ENCODE results near the gene DDB1.

DDB1 gene

DNA sequence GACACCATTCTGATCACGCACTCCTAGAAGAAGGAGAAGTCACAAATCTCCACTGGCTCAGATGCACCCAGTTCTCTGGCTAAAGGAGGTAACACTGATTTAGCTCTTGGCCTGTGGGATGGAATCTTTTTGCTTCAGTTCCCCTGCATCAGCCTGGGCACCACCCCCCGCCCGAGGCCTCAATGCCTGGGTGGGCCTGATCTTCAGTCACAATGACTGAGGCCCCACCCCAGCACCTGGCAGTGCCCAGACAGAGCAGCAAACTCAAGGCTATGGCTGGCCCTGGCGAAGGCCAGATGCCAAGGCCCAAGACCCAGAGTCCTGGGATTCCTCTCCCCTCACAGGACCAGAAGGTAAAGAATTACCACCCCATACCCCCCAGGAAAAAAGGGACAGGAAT, 23.8 kb upstream of the DDB1 start:
- no peak for DNase-seq (ENCODE audit: low read depth in 1 of 2, low spot score in 1 of 2)

DNA sequence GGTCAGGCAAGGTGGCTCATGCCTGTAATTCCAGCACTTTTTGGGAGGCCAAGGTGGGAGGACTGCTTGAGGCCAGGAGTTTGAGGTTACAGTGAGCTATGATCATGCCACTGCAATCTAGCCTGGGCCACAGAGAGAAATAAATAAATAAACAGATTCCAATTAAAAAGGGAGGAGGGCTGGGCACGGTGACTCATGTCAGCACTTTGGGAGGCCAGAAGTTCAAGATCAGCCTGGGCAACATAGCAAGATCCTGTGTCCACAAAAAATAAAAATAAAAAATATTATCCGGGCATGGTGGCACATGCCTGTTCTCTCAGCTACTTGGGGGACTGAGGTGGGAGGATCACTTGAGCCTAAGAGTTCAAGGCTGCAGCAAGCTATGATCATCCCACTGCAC, 21.3 kb upstream of the DDB1 start:
- DNase-seq (ENCODE audit: low read depth in 1 of 2, low spot score in 1 of 2): no peak

DNA sequence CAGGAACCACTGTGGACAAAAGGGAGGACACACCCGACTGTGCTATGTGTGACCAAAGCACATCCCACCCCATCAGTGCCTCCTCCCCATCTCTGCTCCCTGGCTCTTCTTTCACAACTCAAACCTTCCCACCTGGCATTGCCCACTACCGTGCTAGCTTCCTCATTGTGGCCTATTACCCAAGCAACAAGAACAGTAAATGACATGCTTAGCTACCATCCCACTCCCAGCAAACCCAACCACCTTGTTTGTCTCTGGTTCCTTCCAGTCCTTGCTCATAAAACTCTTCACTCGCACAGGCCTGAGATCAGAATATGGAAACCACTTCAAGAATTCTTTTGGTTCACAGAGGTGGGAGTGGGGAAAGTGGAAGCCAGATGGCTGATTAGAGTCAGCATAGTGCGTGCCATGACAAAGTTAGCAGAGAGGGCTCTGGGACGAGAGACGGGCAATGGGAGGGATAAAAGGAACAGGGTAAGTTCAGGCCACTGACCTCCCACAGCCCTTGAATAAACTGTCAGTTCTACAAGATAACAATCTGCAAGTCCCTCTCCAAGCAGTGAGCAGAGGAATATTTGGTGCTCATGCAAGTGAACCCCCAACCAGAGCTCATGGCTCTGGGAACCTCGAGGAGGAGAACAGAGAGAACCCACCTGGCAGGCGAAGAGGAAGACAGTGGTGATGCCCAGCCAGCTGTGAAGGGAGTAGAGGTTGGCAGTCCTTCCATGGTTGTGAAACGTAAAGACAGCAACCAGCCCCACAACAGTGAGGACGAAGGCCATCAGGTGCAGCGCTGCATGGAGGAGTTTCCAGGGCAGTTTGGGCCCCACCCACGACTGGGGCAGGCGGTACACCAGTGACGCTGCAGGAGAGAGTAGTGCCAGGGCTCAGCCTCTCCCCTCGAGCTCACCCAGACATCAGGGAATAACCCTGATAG, 20.5 kb upstream of the DDB1 start:
- no peak for DNase-seq (ENCODE audit: low read depth in 1 of 2, low spot score in 1 of 2)

DNA sequence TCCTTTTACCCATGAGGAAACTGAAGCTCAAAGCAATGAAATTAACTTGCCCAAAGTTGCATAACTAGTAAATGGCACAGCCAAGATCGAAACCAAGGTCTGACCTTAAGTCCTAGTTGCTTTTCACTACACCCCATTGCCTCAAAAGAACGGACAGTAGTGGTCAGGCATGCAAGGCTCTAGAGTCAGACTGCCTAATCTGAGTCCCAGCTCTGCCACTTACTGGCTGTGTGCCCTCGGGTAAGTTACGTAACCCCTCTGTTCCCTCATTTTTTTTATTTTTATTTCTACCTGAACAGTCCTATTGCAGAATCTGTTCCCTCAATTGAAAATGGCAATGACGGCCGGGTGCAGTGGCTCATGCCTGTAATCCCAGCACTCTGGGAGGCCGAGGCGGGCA, 19.1 kb upstream of the DDB1 start:
- DNase-seq (ENCODE audit: low read depth in 1 of 2, low spot score in 1 of 2): no peak

DNA sequence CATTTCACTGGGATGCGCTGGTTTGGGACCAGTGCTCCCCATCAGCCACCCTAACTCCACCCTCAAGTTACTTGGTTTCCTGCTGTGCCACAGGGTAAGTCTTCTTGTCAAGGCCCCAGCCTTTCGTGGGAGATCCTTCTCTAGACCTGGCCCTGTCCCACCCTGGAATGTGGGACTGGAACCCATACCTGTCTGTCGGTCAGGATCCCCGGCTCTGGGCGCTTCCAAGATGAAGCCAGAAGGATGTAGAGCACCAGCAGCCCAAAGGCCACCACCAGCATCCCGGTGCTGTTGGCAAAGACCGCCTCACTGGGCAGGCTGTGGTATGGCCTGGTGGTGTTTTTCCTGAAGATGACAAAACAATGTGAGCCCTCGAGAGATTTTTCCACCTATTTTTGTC, 17.9 kb upstream of the DDB1 start:
- DNase-seq (ENCODE audit: low read depth in 1 of 2, low spot score in 1 of 2): no peak

DNA sequence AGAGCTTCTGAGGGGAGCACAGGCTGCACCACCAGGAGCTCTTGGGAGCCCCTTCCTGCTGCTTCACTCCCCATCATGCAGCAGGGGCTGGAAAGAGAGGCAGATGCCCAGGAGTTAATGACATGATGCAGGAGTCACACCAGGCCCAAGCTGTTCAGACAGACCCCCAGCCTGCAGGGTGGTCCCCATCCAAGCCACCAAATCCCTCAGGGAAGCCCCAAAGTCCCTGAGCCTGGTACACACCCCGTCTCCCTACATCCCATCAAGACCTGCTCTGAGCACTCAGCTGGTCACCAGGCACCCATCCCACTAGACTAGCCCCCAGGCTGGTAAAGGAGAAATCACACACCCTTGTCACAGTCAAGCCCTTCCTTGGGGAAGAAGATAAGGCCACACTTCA, 17.4 kb upstream of the DDB1 start:
- no peak for DNase-seq (ENCODE audit: low read depth in 1 of 2, low spot score in 1 of 2)

DNA sequence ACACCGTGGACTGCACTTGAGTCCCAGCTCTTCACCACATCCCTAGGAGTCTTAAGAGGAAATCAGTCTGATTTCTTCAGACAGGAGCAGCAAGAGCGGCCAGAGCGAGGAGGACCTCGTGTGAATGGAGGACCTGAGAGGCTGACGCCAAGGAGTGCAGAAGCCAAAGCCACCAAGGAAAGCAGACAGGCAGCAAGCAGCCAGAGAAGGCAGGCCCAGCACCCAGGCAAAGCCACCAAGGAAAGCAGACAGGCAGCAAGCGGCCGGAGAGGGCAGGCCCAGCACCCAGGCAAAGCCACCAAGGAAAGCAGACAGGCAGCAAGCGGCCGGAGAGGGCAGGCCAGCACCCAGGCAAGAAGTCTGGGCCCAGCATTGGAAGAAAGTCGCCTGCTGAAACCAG, 17.0 kb upstream of the DDB1 start:
- no peak for DNase-seq (ENCODE audit: low read depth in 1 of 2, low spot score in 1 of 2)

DNA sequence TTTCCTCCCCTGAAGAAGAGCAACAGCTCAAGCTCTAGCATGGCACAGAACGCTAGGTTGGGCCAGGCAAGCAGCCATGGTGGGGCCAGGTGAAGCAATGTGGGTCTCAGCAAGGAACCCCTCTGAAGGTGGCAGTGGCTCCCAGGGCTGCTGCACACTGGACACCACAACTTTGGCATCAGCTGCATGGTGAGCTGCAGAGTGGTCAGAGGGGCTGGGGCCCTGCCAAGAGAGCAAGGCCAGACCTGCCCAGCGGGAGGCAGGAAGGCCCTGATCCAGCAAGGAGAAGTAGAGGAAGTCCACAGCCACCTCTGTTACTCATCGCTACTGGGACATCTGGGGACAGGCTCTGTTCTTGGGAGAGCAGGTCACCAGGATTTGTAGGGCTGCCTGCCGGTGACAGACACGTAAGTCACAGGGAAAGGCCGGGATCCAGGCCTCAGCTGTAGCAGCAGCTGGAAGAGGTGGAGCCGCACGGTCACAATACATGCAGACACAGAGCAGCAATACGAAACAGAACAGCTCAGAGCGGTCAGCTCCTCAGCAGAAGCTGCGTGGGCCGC, 16.4 kb upstream of the DDB1 start:
- DNase-seq (ENCODE audit: low read depth in 1 of 2, low spot score in 1 of 2): no peak

DNA sequence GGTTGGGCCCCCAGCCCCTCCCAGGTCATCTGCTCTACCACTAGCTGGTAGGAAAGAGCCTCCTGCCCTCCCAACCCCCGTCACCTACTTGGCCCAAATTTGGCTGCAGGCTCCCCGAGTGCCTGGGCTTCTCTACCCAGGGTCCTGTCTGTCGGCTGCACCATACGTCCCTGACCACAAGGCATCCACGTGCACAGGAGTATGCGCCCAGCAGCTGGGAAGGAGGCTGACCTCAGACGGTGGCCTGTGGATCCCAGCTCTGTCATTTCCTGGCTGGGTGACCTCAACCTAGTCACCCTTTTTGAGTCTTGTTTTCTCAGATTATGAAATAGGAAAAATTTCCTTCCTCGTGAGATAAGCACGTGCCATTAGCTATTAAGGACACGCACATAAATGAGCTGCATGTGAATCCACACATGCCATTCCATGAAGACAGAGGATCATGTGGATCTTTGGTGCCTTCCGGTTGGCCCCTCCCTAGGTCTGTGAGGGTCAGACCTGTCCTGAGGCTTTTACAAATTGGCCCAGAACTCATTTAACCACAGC, 15.1 kb upstream of the DDB1 start:
- no peak for DNase-seq (ENCODE audit: low read depth in 1 of 2, low spot score in 1 of 2)

DNA sequence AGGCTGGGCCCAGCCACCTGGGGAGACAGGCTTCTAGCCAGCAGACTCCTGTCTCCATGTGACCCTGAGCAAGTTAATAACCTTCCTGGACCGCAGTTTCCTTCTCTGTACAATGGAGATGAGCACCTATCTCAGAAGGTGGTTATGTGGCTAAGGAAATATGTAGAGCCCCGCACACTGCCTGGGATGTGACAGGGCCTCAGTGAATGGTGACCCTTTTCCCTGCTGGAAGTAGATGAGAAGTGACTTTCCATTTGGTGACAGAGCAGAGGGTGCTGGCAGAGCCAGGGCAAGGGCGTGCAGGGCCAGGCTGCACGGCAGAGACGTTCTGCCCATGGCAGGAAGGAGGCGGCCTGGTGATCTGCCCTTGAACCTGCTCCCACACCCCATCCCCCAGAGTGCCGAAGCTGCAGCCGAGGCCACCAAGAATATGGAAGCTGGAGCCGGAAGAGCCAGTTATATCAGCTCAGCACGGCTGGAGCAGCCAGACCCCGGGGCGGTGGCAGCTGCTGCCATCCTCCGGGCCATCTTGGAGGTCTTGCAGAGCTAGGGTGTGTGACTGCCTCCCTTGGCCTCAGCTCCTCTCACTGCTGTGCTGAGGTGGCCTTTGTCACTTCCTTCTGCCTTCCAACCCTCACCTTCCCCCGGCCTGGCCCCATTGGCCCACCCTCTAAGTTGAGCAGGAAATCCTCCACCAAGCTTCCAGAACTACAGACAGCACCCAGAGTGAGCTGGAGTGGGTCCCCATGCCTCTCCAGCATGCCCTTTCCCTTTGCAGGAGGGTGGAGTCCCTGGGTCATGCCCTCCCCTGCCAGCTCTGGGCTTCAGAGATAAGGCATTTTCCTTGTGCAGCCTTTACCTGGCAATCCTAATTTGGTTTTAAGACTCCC, 13.3 kb upstream of the DDB1 start:
- no peak for DNase-seq (ENCODE audit: low read depth in 1 of 2, low spot score in 1 of 2)

DNA sequence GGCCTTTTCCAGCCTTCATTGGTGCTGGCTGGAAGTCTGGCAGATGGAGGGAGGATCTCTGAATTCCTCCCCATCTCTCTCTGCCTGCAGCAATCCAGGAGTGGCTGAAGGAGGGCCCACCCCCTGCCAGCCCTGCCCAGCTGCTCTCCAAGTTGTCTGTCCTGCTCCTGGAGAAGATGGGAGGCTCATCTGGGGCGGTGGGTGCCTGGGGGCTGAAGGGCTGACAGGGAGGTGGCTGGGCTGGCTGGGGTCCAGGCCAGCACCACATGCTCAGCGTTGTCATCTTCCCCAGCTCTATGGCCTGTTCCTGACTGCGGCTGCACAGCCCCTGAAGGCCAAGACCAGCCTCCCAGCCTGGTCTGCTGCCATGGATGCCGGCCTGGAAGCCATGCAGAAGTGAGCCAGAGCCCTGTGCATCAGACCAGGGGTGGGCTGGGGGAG, 12.3 kb upstream of the DDB1 start:
- DNase-seq (ENCODE audit: low read depth in 1 of 2, low spot score in 1 of 2): no peak

DNA sequence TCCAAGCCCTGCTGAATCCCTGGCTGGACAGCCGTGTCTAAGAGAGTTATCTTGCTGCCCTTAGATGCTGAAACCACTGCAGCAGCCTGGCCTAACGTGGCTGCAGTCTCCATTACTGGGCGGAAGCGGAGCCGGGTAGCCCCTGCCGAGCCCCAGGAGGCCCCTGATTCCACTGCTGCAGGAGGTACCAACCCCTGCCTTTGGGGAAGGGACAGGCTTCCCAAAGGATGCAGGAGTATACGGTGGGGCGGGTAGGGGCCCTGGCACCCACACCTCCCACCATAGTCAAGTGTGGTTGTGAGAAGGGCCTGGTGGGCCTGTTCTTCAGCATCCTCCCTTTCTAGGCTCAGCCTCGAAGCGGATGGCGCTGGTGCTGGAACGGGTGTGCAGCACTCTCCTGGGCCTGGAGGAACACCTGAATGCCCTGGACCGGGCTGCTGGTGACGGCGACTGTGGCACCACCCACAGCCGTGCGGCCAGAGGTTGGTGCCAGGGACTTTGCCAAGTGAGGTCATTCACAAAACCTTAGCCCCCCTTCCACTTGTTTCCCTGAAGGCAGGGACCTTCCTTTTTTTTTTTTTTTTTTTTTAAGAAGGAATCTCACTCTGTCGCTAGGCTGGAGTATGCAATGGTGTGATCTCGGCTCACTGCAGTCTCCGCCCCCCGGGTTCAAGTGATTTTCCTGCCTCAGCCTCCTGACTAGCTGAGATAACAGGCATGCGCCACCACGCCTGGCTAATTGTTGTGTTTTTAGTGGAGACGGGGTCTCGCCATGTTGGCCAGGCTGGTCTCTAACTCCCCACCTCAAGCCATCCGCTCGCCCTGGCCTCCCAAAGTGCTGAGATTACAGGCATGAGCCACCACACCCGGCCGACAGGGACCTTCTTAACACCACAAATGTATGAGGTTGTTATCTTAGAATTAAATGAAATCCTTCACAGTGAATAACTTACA, 11.2 kb upstream of the DDB1 start:
- DNase-seq (ENCODE audit: low read depth in 1 of 2, low spot score in 1 of 2): no peak

DNA sequence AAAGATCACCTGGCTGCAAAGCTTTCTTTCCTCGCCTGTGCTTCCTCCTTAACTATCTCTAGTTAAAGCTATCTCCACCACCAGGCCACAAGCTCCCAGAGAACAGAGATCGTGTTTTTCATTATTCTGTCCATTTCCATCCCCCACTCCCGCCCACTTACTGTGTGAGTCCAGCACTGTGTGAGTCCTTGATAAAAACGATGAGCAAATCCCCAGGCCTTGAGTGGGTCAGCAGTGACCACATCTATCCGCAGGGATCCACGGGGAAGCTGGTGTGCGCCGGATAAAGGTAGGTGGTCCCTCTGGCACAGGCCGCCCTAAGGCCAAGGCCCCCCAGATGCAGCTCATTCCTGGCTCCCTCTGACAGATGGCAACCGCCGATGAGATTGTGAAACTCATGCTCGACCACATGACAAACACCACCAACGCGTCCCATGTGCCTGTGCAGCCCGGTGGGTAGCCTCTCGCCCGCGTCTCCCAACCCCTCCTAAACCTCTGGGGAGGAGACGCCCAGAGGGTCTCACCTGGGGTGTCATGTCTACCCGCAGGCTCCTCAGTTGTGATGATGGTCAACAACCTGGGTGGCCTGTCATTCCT, 9.4 kb upstream of the DDB1 start:
- no peak for DNase-seq (ENCODE audit: low read depth in 1 of 2, low spot score in 1 of 2)

DNA sequence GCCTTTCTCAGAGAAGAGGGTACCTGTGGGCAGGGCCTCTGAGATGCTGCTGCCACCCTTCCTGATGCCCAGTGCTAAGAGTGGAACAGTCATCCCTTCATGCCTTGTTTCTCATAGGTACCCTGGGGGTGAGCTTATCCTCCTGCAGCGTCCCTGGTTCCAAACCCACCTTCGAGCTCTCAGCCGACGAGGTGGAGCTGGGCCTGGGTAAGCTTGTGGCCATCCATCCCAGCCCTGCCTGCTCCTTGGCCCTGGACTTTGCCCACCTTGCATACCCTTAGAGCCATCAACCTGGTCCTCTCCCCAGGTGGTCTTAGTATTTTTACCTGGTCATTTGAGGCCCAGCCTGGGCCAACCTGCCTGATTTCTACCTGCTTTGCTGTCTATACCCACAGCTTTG, 8.8 kb upstream of the DDB1 start:
- DNase-seq (ENCODE audit: low read depth in 1 of 2, low spot score in 1 of 2): no peak

DNA sequence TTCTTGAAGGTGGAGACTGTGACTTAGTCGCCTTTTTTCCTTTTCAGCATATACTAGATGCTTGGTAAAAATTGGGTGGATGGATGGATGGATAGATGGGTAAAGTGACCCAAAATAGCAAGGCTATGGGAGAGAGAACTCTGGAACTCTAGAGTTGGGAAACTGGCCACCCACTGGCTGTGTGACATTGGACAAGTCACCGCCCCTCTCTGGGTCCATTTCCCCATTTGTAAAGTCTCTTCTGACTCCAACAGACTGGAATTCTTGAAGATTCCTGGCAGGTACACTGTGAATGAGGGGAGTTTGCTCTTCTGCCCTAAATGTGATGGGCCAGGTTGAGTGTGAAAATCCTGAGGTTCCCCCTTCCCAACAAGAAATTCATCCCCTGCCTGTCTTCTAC, 8.1 kb upstream of the DDB1 start:
- no peak for DNase-seq (ENCODE audit: low read depth in 1 of 2, low spot score in 1 of 2)

DNA sequence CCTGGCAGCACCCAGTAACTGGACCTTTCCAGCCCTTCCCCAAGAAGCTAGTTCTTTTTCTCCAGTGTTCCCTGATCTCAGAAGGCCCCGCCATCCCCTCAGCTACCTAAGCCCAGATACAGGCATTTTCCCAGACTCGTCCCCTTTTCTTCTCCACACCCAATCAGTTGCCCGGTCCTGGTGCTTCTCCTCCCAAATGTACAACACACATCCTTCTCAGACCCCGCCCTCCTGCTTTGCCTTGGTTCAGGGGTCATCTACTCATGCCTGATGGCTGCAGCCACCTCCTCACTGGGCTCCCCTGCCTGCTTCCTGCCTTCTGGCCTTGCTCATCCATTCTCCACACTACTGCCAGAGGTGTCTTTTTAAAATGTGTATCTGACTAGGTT, 6.6 kb upstream of the DDB1 start:
- no peak for DNase-seq (ENCODE audit: low read depth in 1 of 2, low spot score in 1 of 2)

DNA sequence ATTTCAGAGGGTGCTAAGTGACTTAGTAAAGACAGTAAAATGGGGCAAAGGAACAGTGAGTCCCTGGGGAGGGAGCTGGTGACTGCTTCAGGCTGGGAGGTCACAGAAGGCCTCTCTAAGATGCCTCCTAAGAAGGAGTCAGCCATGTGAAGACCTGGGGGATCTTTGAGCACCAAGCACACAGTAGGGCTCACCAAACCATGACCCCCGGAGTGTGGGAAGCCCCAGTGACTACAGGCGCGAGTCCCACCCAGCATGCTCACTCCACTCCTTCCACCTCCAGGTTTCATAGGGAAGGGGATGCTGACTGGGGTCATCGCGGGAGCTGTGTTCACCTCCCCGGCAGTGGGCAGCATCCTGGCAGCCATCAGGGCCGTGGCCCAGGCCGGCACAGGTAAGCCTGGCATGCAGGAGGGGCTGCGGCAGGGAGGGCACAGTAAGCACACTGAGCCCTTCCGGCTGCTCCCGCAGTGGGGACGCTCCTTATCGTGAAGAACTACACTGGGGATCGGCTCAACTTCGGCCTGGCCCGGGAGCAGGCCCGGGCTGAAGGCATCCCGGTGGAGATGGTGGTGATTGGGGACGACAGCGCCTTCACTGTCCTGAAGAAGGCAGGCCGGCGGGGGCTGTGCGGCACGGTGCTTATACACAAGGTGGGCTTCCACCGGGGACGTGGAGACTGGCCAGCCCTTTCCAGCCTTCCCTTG, 6.0 kb upstream of the DDB1 start:
- DNase-seq (ENCODE audit: low read depth in 1 of 2, low spot score in 1 of 2): no peak

DNA sequence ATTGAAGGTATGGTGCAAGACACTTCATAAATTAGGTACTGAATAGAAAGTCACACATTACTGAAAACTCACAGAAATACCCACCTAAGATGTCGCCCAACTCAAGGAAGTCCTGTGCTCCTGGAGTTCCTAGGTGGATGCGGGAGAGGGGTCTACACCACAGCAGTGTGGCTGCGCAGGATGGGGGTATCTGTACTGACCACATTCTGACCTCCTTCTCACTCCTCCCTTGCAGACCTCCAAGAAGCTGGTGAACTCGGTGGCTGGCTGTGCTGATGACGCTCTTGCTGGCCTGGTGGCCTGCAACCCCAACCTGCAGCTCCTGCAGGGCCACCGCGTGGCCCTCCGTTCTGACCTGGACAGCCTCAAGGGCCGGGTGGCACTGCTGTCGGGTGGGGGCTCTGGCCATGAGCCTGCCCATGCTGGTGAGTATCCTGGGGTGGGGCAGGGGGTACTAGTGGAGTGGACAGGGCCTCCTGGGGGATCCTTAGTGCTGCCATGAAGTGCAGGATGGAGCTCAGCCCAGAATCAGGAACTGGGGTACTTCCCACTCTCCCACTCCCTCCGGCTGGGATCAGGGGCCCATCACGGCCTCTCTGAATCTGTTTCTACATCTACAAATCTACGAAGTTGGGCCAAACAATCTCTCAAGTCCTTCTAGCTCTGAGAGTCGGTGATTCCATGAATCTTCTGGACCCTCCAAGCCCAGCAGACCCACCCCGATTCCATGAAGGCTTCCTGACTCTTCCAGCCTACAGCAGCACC, 5.0 kb upstream of the DDB1 start:
- DNase-seq (ENCODE audit: low read depth in 1 of 2, low spot score in 1 of 2): no peak

Measured in activated T-helper 1 cell treated with anti-CD3 and anti-CD28 coated beads, Interleukin-2, amount 50 U/mL, for 16 hours (primary cell).